ENCODE measurements around the gene FBXL20. TPM values are rescaled to one million over a fixed set of nuclear protein-coding genes. Genes with fewer than 3 reads are reported as not detected.
A peak's percentile ranks its signal among the peaks of the same experiment; 100 is the strongest.

The FBXL20 gene
- total and polyA plus RNA-seq, 9 of the 15 experiments (the other 6 are each of a cell fraction or from before 2014, with no cell fraction given): 1.8 to 15.1 (median 5.6) TPM

DNA sequence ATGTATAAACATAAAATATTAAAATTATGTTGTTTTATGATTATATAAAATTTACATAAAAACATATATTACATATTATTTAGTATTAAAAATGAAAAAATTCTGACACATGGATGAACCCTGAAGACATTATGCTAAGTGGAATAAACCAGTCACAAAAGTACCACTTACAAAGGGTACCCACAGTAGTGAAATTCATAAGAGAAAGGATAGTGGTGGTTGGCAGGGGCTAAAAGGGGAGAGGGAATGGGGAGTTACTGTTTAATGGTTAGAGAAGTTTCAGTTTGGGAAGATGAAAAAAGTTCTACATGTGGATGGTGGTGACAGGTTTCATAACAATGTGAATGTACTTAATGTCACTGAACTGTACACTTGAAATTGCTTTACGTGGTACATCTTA lies 41.4 kb downstream of the FBXL20 start:
- Histone ChIP-seq H3K9me3 (replicated peaks; ENCODE audit: control insufficient read depth, insufficient read depth, low read depth, low read length) (no peaks in the 10 kb centered on the region), H3K9ac (ENCODE audit: insufficient read depth in 1 of 2, low read depth in 2 of 2, low read length in 2 of 2) (0 out of 4 replicates have a peak overlapping the region, but pooled peaks of 1 of the 2 experiments have one; percentile 27), H3K4me2 (ENCODE audit: insufficient read depth, low read length) (no peak overlapping the region; the same call in 1 of the 2 replicates), H3K27me3 (ENCODE audit: control insufficient read depth in 2 of 2, insufficient read depth in 2 of 2, low read length in 2 of 2) (no peaks in the 10 kb centered on the region), H3K36me3 (ENCODE audit: control insufficient read depth, insufficient read depth, low read length) (no peaks in the 10 kb centered on the region), H3K9me1 (ENCODE audit: control insufficient read depth, insufficient read depth, low read length) (no peaks in the 10 kb centered on the region), H3K4me3 (no peak overlapping the region), H4K20me1 (replicated peaks; ENCODE audit: control insufficient read depth, insufficient read depth, low read length) (no peaks in the 10 kb centered on the region), H3K4me1 (replicated peaks in 1 of 2; ENCODE audit: control insufficient read depth in 2 of 2, insufficient read depth in 2 of 2, low read length in 2 of 2) (peaks cover 13 to 28% of the 10 kb centered on the region in 2 experiments; a peak in 4 of 5 replicates), H3K27ac (ENCODE audit: extremely low read depth, low read depth, low read length) (peak overlapping the region; percentile 19; the same call in 1 of the 3 replicates), H2AFZ (ENCODE audit: low read depth, low read length) (0 out of 2 replicates have a peak overlapping the region, but pooled peaks have one; percentile 20), H3K79me2 (ENCODE audit: control insufficient read depth, insufficient read depth, low read length) (peaks cover 41% of the 10 kb centered on the region)
- CTCF ChIA-PET (ENCODE audit: low intra/inter-chr PET ratio): no interaction called here
- in situ Hi-C loops (cut with MboI): no loop called here
- ATAC-seq (no peak), DNase-seq (ENCODE audit: extremely low read depth in 1 of 4, low spot score in 3 of 4) (no peak), FAIRE-seq (no peak)
- no TSS peak for BruUV-seq (replicated peaks)
- intact Hi-C loops (cut with micrococcal nuclease): loop anchor here (5.0 kb wide), 1 partner anchor 42 kb away; the partner anchor contains the start of gene FBXL20
- WGBS (ENCODE audit: insufficient coverage, low coverage, missing lambda C conversion rate): 93% methylated on average over 1 of the region's 1 CpG
- POLR2A ChIA-PET: interaction anchor here (0.6 to 1.5 kb wide), 3 partner anchors 11 to 16 kb away, joined by 3 to 4 read pairs (median 3); no protein-coding TSS in a partner anchor
- TF ChIP-seq ZNF780A (CRISPR knock-in tag; IDR thresholded peaks at IDR 0.05): no peak
- no peak for TF ChIP-seq PRMT5 (CRISPR knock-in tag; IDR thresholded peaks at IDR 0.05)
- no peak for TF ChIP-seq TCFL5 (CRISPR knock-in tag; conservative IDR thresholded peaks at IDR 0.05)
- TF ChIP-seq ZNF324 (CRISPR knock-in tag; IDR thresholded peaks at IDR 0.05): no peak
- TF ChIP-seq PPARD (CRISPR knock-in tag; IDR thresholded peaks at IDR 0.05): no peak
- no peak for TF ChIP-seq BRF1 (IDR thresholded peaks at IDR 0.05; ENCODE audit: borderline replicate concordance, extremely low read depth, insufficient read length)
- TF ChIP-seq, protein P1, sequence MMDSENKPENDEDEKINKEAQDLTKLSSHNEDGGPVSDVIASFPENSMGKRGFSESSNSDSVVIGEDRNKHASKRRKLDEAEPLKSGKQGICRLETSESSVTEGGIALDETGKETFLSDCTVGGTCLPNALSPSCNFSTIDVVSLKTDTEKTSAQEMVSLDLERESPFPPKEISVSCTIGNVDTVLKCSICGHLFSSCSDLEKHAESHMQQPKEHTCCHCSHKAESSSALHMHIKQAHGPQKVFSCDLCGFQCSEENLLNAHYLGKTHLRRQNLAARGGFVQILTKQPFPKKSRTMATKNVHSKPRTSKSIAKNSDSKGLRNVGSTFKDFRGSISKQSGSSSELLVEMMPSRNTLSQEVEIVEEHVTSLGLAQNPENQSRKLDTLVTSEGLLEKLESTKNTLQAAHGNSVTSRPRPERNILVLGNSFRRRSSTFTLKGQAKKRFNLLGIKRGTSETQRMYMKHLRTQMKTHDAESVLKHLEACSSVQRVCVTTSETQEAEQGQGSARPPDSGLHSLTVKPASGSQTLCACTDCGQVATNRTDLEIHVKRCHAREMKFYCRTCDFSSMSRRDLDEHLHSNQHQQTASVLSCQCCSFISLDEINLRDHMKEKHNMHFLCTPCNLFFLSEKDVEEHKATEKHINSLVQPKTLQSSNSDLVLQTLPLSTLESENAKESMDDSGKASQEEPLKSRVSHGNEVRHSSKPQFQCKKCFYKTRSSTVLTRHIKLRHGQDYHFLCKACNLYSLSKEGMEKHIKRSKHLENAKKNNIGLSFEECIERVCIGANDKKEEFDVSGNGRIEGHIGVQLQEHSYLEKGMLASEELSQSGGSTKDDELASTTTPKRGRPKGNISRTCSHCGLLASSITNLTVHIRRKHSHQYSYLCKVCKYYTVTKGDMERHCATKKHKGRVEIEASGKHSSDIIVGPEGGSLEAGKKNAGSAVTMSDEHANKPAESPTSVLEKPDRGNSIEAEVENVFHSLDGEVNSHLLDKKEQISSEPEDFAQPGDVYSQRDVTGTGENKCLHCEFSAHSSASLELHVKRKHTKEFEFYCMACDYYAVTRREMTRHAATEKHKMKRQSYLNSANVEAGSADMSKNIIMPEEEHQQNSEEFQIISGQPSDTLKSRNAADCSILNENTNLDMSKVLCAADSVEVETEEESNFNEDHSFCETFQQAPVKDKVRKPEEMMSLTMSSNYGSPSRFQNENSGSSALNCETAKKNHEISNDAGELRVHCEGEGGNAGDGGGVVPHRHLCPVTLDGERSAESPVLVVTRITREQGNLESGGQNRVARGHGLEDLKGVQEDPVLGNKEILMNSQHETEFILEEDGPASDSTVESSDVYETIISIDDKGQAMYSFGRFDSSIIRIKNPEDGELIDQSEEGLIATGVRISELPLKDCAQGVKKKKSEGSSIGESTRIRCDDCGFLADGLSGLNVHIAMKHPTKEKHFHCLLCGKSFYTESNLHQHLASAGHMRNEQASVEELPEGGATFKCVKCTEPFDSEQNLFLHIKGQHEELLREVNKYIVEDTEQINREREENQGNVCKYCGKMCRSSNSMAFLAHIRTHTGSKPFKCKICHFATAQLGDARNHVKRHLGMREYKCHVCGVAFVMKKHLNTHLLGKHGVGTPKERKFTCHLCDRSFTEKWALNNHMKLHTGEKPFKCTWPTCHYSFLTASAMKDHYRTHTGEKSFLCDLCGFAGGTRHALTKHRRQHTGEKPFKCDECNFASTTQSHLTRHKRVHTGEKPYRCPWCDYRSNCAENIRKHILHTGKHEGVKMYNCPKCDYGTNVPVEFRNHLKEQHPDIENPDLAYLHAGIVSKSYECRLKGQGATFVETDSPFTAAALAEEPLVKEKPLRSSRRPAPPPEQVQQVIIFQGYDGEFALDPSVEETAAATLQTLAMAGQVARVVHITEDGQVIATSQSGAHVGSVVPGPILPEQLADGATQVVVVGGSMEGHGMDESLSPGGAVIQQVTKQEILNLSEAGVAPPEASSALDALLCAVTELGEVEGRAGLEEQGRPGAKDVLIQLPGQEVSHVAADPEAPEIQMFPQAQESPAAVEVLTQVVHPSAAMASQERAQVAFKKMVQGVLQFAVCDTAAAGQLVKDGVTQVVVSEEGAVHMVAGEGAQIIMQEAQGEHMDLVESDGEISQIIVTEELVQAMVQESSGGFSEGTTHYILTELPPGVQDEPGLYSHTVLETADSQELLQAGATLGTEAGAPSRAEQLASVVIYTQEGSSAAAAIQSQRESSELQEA (IDR thresholded peaks at IDR 0.05; ENCODE audit: low read depth): no peak
- no peak for TF ChIP-seq CAMTA2 (CRISPR knock-in tag; conservative IDR thresholded peaks at IDR 0.05)
- no peak for TF ChIP-seq SAP30 (IDR thresholded peaks at IDR 0.05; ENCODE audit: borderline replicate concordance, insufficient read depth, low read depth, low read length, poor library complexity, severe bottlenecking)
- TF ChIP-seq, protein P2, sequence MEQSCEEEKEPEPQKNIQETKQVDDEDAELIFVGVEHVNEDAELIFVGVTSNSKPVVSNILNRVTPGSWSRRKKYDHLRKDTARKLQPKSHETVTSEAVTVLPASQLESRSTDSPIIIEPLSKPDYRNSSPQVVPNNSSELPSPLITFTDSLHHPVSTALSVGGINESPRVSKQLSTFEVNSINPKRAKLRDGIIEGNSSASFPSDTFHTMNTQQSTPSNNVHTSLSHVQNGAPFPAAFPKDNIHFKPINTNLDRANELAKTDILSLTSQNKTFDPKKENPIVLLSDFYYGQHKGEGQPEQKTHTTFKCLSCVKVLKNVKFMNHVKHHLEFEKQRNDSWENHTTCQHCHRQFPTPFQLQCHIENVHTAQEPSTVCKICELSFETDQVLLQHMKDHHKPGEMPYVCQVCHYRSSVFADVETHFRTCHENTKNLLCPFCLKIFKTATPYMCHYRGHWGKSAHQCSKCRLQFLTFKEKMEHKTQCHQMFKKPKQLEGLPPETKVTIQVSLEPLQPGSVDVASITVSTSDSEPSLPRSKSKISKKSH (CRISPR knock-in tag; IDR thresholded peaks at IDR 0.05): no peak
- TF ChIP-seq C11orf30 (IDR thresholded peaks at IDR 0.05; ENCODE audit: low read depth): no peak
- no peak for TF ChIP-seq XRCC5 (IDR thresholded peaks at IDR 0.05; ENCODE audit: low read depth, low read length)
